Stimulated activated CD8-positive, alpha-beta memory T cell treated with anti-CD3 and anti-CD28 coated beads, Interleukin-15, amount 100 ng/mL, for 4 hours (primary cell): ENCODE data around the gene PHF3.

Source experiments
- DNase-seq, 2 donors: peaks; one replicate each; pipeline ENCODE4 v3.0.0-alpha.2; 2020; ENCODE audit warnings: low read depth in 2 of 2

PHF3 gene

GRCh38 chr6:63635588-63636517 lies at the start of gene PHF3:
Gene PHF3, plus strand, starts transcription at chr6:63635802. Its CDS starts 10,750 bp downstream, at chr6:63646552.
- DNase-seq, result peak; percentile 75 to 82

GRCh38 chr6:63589952-63590411 lies 45.6 kb upstream of the PHF3 start:
- no peak for DNase-seq

- no peak for DNase-seq
These were observed 42.7 kb upstream of the PHF3 start for GRCh38 chr6:63592886-63593285.

GRCh38 chr6:63597141-63598048 lies 38.2 kb upstream of the PHF3 start:
- no peak for DNase-seq

- peak; percentile 43 to 51 for DNase-seq
These were observed 37.3 kb upstream of the PHF3 start for GRCh38 chr6:63598049-63599036.

GRCh38 chr6:63599243-63599642 lies 36.4 kb upstream of the PHF3 start:
- DNase-seq, result no peak

GRCh38 chr6:63600136-63600535 lies 35.5 kb upstream of the PHF3 start:
- DNase-seq, result no peak

GRCh38 chr6:63609231-63609630 lies 26.4 kb upstream of the PHF3 start:
- no peak for DNase-seq

- no peak for DNase-seq
These were observed 24.7 kb upstream of the PHF3 start for GRCh38 chr6:63610944-63611343.

- no peak for DNase-seq
These were observed 24.0 kb upstream of the PHF3 start for GRCh38 chr6:63611560-63611959.

GRCh38 chr6:63615590-63615989 lies 20.0 kb upstream of the PHF3 start:
- no peak for DNase-seq

- no peak for DNase-seq
These were observed 11.5 kb upstream of the PHF3 start for GRCh38 chr6:63624091-63624490.

- DNase-seq, result no peak
These were observed 5.1 kb upstream of the PHF3 start for GRCh38 chr6:63630466-63630865.

GRCh38 chr6:63634630-63635029 lies 972 bp upstream of the PHF3 start:
- no peak for DNase-seq

GRCh38 chr6:63635215-63635587 lies 401 bp upstream of the PHF3 start:
- no peak for DNase-seq

GRCh38 chr6:63636518-63637021 lies 968 bp downstream of the PHF3 start:
- peak; percentile 6 to 37 for DNase-seq

GRCh38 chr6:63637865-63638445 lies 2.4 kb downstream of the PHF3 start:
- DNase-seq, result no peak

- no peak for DNase-seq
These were observed 4.5 kb downstream of the PHF3 start for GRCh38 chr6:63640062-63640461.

- DNase-seq, result no peak
These were observed 8.3 kb downstream of the PHF3 start for GRCh38 chr6:63643862-63644261.

- no peak for DNase-seq
These were observed 9.2 kb downstream of the PHF3 start for GRCh38 chr6:63644668-63645326.
